ENCODE measurements around the gene IRF7.
A peak's percentile ranks its signal among the peaks of the same experiment; 100 is the strongest.

The IRF7 gene

GRCh38 chr11:635945-636510 lies 20.3 kb upstream of the IRF7 start:
- DNase-seq (ENCODE audit: low read depth) = no peak
- H3K4me3 ChIP-seq (ENCODE audit: low read length) = no peak overlapping the region
- TF ChIP-seq, protein P1, sequence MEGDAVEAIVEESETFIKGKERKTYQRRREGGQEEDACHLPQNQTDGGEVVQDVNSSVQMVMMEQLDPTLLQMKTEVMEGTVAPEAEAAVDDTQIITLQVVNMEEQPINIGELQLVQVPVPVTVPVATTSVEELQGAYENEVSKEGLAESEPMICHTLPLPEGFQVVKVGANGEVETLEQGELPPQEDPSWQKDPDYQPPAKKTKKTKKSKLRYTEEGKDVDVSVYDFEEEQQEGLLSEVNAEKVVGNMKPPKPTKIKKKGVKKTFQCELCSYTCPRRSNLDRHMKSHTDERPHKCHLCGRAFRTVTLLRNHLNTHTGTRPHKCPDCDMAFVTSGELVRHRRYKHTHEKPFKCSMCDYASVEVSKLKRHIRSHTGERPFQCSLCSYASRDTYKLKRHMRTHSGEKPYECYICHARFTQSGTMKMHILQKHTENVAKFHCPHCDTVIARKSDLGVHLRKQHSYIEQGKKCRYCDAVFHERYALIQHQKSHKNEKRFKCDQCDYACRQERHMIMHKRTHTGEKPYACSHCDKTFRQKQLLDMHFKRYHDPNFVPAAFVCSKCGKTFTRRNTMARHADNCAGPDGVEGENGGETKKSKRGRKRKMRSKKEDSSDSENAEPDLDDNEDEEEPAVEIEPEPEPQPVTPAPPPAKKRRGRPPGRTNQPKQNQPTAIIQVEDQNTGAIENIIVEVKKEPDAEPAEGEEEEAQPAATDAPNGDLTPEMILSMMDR (conservative IDR thresholded peaks at IDR 0.05; ENCODE audit: low read depth, low read length) = no peak

DNA sequence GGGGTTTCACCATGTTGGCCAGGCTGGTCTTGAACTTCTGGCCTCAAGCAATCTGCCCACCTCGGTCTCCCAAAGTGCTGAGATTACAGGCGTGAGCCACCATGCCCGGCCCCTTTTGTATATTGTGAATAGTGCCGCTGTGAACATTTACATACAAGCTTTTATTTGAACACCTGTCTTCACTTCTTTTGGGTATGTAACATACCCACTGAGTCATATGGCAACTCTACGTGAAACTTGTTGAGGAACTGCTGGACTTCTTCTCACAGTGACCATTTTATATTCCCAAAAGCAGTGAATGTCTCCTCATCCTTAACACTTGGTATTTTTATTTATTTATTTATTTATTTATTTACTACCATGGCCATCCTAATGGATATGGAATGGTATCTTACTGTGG lies 15.1 kb upstream of the IRF7 start:
- TF ChIP-seq, protein P1 (conservative IDR thresholded peaks at IDR 0.05; ENCODE audit: low read depth, low read length) = no peak
- no peak overlapping the region for H3K4me3 ChIP-seq (ENCODE audit: low read length)
- DNase-seq (ENCODE audit: low read depth) = no peak

DNA sequence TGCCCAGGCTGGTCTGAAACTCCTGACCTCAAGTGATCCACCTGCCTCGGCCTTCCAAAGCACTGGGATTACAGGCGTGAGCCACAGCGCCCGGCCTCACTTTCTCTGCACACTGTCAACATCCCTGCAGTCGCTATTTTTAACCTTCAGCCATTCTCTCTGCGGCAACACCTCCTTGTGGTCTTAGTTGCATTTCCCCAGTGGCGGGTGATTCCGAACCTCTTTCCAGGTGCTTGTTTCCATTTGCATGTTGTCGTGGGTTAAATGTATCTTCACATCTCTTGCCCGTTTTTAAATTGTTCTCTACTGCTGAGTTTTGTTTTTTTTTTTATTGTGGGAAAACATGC lies 13.5 kb upstream of the IRF7 start:
- no peak for DNase-seq (ENCODE audit: low read depth)
- H3K4me3 ChIP-seq (ENCODE audit: low read length) = no peak overlapping the region
- TF ChIP-seq, protein P1 (conservative IDR thresholded peaks at IDR 0.05; ENCODE audit: low read depth, low read length) = peak; percentile 43

DNA sequence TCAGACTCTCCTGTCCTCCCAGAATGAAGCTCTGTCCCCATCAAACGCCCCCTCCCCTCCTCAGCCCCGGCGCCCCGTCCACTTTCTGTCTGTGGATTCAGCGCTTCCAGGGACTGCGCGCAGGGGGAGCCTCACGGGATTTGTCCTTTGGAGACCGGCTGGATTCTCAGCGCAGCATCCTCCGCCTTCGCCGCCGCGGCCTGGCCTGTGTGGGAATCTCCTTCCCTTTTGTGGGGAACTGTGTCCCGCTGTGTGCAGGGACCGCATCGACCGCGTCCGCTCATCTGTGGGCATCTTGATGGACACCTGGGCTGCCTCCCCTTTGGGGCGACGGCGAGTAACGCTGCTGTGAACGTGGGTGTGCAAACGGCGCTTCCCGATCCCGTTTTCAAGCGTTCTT lies 12.3 kb upstream of the IRF7 start:
- TF ChIP-seq, protein P1 (conservative IDR thresholded peaks at IDR 0.05; ENCODE audit: low read depth, low read length) = no peak
- no peak overlapping the region for H3K4me3 ChIP-seq (ENCODE audit: low read length)
- no peak for DNase-seq (ENCODE audit: low read depth)

DNA sequence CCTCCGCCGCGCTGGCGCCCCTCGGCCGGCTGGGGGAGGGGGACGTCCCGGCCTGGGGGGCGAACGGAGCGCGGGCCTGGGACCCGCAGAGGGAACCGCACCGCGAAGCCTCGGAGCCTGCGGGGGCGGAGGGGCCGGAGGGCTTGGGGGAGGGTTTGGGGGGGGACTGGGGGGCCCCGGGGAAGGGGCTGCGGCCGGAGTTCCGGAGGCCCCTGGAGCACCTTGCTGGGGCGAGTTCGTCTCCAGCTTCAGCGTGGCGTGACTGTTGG lies 11.5 kb upstream of the IRF7 start:
- no peak overlapping the region for H3K4me3 ChIP-seq (ENCODE audit: low read length)
- TF ChIP-seq, protein P1 (conservative IDR thresholded peaks at IDR 0.05; ENCODE audit: low read depth, low read length) = no peak
- DNase-seq (ENCODE audit: low read depth) = no peak

DNA sequence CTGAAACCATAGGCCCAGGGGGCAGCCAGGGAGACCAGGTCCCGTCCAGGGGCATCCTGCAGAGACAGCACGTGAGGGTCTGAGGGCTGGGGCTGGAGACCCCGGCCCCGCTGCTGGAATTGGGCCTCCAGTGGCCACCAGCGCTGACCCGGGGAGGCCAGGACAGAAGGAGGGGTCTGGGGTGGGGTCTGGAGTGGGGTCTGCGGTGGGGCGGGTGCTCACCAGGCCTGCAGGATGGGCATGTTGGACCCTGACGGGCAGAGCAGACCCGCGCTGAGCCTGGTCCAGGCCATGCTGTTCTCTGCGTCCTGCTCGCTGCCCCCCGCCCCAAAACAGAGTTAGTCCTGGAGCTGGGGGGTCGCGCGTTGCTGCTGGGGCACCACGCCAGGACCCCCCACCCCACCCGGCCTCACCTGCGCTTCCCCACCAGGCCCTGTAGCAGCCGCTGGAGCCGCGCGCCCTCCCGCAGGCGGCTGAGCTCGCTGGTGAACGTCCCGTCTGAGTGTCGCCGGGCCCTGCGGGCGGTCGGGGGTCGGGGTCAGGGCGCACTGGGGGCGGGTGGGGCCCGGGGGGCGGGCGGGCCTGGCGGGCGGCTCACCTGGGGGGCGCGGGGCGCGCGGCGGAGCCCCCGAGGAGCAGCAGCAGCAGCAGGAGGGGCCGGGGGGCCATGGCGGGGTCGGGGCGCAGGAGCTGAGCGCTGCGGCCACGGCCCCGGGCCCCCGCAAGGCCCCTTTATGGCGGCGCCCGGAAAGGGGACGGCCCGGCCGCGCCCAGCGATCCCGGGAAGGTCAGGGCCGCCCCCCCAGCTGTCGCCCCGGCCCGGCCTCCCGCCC lies 10.9 kb upstream of the IRF7 start, which contains the start of gene SCT:
Gene SCT, minus strand, starts transcription at position 707 of the 833 bp plus-strand sequence. Its CDS starts 38 bp downstream, at position 669.
- H3K4me3 ChIP-seq (ENCODE audit: low read length) = no peak within 1 kb of the TSS
- TF ChIP-seq, protein P1 (conservative IDR thresholded peaks at IDR 0.05; ENCODE audit: low read depth, low read length) = no peak
- no peak for DNase-seq (ENCODE audit: low read depth)

Measured in retinal pigment epithelial cell (primary cell).